Vagina (tissue), 2 donors: ENCODE data around the gene C5AR1.

Source experiments
- CTCF ChIP-seq, 3 experiments: fragments of 450-650 bp in 2 of 3; fragments of 200-600 bp in 1 of 3; sonication (generic) in 1 of 3; IDR thresholded peaks; one replicate each; pipeline ENCODE4 v1.5.1; 2017 to 2019; ENCODE audit warnings: antibody characterized with exemption in 3 of 3, mild to moderate bottlenecking in 2 of 3, moderate library complexity in 2 of 3
- POLR2A ChIP-seq, 2 donors: fragments of 450-650 bp; IDR thresholded peaks; one replicate each; pipeline ENCODE4 v1.6.1; 2017; ENCODE audit warnings: antibody characterized with exemption in 2 of 2, mild to moderate bottlenecking in 2 of 2, moderate library complexity in 2 of 2
- POLR2AphosphoS5 ChIP-seq, 2 donors: sonication (generic); formaldehyde crosslinking; IDR thresholded peaks; one replicate each; pipeline ENCODE4 v1.9.0; 2017; ENCODE audit warnings: antibody characterized with exemption in 2 of 2, mild to moderate bottlenecking in 2 of 2, low read depth in 1 of 2; ENCODE audit not compliant: insufficient read depth in 1 of 2

- TF ChIP-seq CTCF (IDR thresholded peaks at IDR 0.05) (peak; percentile 96 to 100 (median 96)), POLR2AphosphoS5 (IDR thresholded peaks at IDR 0.05; ENCODE audit: insufficient read depth in 1 of 2, low read depth in 1 of 2) (peak; percentile 90 to 95), POLR2A (IDR thresholded peaks at IDR 0.05) (peak in 1 of 2 donors; percentile 54)
Observed at GRCh38 chr19:47348819-47349795, 39.4 kb downstream of the C5AR1 start, which contains the start of gene DHX34.
